GM12878 (cell line): Measurements from ENCODE around the gene MAD1L1. TPM values are rescaled to one million over a fixed set of nuclear protein-coding genes. Genes with fewer than 3 reads are reported as not detected.

Source experiments
- ATAC-seq: fragments of 200-7000 bp; cut with Tn5 transposase; 3 replicates; pipeline ENCODE4 v1.9.1; 2020; ENCODE audit warnings: mild to moderate bottlenecking, moderate library complexity
- BruUV-seq: library from RNA; stranded (reverse); fragments of 400-500 nt; replicated peaks from 2 replicates; lab custom pipeline; 2021; lab: Mats Ljungman, UMichigan
- CTCF ChIA-PET: fragments of 300-600 bp; sonication (Branson Sonifier 250); formaldehyde crosslinking; extraction: SDS; loops from one replicate; lab custom pipeline; 2021; ENCODE audit warnings: inconsistent platforms; lab: Yijun Ruan, JAX
- POLR2A ChIA-PET: fragments of 350-600 bp; formaldehyde crosslinking; extraction: SDS; loops from one replicate; lab custom pipeline; 2021; ENCODE audit warnings: inconsistent platforms; lab: Charles Lee
- RAD21 ChIA-PET: fragments of 300-600 bp; sonication (Branson Sonifier 250); formaldehyde crosslinking; loops from one replicate; lab custom pipeline; 2023; ENCODE audit warnings: antibody characterized with exemption; ENCODE audit not compliant: unreplicated experiment; lab: Charles Lee
- SMC1A ChIA-PET: fragments of 300-600 bp; sonication (Branson Sonifier 250); formaldehyde crosslinking; loops from one replicate; lab custom pipeline; 2023; ENCODE audit not compliant: unreplicated experiment, uncharacterized antibody; lab: Charles Lee
- DNase-seq: peaks from one replicate; pipeline ENCODE4 v3.0.0-alpha.2; 2011; ENCODE audit warnings: low read depth, low spot score
- FAIRE-seq: peaks from 3 replicates; lab custom pipeline; 2011; peaks lifted over from hg19 to GRCh38; lab: Jason Lieb, UNC
- H2AFZ ChIP-seq: 2 replicates; pipeline ENCODE4 v1.6.0; 2011; ENCODE audit warnings: low read depth, low read length, control low read depth; ENCODE audit not compliant: control insufficient read depth
- H3K27ac ChIP-seq: 2 replicates; pipeline ENCODE4 v1.5.1; 2011; ENCODE audit warnings: control low read depth; ENCODE audit not compliant: control insufficient read depth, insufficient read depth
- H3K27me3 ChIP-seq, 2 experiments: replicated peaks in 1 of 2; 2 replicates each; pipeline versions ENCODE4 v1.6.0 to v1.6.1; 2011; ENCODE audit warnings: low read length in 1 of 2; ENCODE audit not compliant: control insufficient read depth in 2 of 2, insufficient read depth in 2 of 2
- H3K36me3 ChIP-seq, 2 experiments: 2 replicates each; pipeline ENCODE4 v1.5.1; 2011; ENCODE audit warnings: low read length in 1 of 2; ENCODE audit not compliant: control insufficient read depth in 2 of 2, insufficient read depth in 2 of 2
- H3K4me1 ChIP-seq: 2 replicates; pipeline ENCODE4 v1.6.1; 2011; ENCODE audit warnings: mild to moderate bottlenecking, low read length, moderate library complexity, mixed read lengths; ENCODE audit not compliant: control insufficient read depth, insufficient read depth
- H3K4me2 ChIP-seq: 2 replicates; pipeline ENCODE4 v1.6.0; 2011; ENCODE audit warnings: control low read depth; ENCODE audit not compliant: control insufficient read depth, insufficient read depth
- H3K4me3 ChIP-seq: fragments of 200-600 bp; sonication (generic); 2 replicates; pipeline ENCODE4 v1.5.1; 2016
- H3K79me2 ChIP-seq: 2 replicates; pipeline ENCODE4 v1.6.0; 2011; ENCODE audit warnings: low read length; ENCODE audit not compliant: control insufficient read depth, insufficient read depth
- H3K9ac ChIP-seq: 2 replicates; pipeline ENCODE4 v1.8.0; 2011; ENCODE audit warnings: low read length, control low read depth, mixed read lengths; ENCODE audit not compliant: control insufficient read depth, insufficient read depth
- H3K9me3 ChIP-seq: replicated peaks from 3 replicates; pipeline ENCODE4 v1.5.1; 2011; ENCODE audit warnings: mild to moderate bottlenecking, low read length; ENCODE audit not compliant: control insufficient read depth, insufficient read depth
- H4K20me1 ChIP-seq: 2 replicates; pipeline ENCODE4 v1.6.0; 2011; ENCODE audit not compliant: control insufficient read depth, insufficient read depth
- CUX1 ChIP-seq: IDR thresholded peaks from 2 replicates; pipeline ENCODE4 v1.6.1; 2012; ENCODE audit warnings: improper control_type of control experiment, low read depth, low read length; ENCODE audit not compliant: insufficient replicate concordance
- ELK1 ChIP-seq: IDR thresholded peaks from 2 replicates; pipeline ENCODE4 v1.6.1; 2012; ENCODE audit warnings: low read depth, low read length, improper control_type of control experiment
- HDAC6 ChIP-seq: fragments of 200-600 bp; sonication (generic); IDR thresholded peaks from one replicate; pipeline ENCODE4 v1.8.0; 2017; ENCODE audit warnings: antibody characterized with exemption; ENCODE audit not compliant: unreplicated experiment
- POLR2AphosphoS5 ChIP-seq: IDR thresholded peaks from 2 replicates; pipeline ENCODE4 v1.6.1; 2011; ENCODE audit warnings: mild to moderate bottlenecking, low read length, inconsistent platforms
- RCOR1 ChIP-seq: conservative IDR thresholded peaks from 2 replicates; pipeline ENCODE4 v1.6.1; 2012; ENCODE audit warnings: low read depth, low read length, improper control_type of control experiment
- STAT3 ChIP-seq: IDR thresholded peaks from 2 replicates; pipeline ENCODE4 v1.6.1; 2011; ENCODE audit warnings: low read depth, low read length, improper control_type of control experiment
- WGBS: methylation state at CpG from one replicate; pipeline ENCODE4 v1.1.6; 2016; ENCODE audit warnings: low lambda C conversion rate; ENCODE audit not compliant: insufficient replicate concordance, insufficient coverage; ENCODE audit errors: missing lambda C conversion rate; 5-methylcytosine and 5-hydroxymethylcytosine counted together
- in situ Hi-C: fragments of 300-500 bp; cut with MboI; formaldehyde crosslinking; loops from 9 replicates; pipeline ENCODE4 v1.14.3; 2018; ENCODE audit warnings: mixed read lengths
- intact Hi-C: fragments of 100-400 bp; cut with micrococcal nuclease; formaldehyde crosslinking; loops from one replicate; pipeline ENCODE4 v1.14.2; 2022; ENCODE audit not compliant: unreplicated experiment
- polyA plus RNA-seq, 11 experiments: library from polyadenylated mRNA; depleted of rRNA in 4 of 11; unstranded in 6 of 11; stranded (reverse) in 5 of 11; fragments of >200 nt; fragmentation: Nextera tagmentation in 4 of 11; fragmentation: Illumina TruSeq in 1 of 11; extraction: Ambion mirVana in 4 of 11; extraction: Trizol in 1 of 11; gene quantifications; 1 replicate in 1 of 11; 2 replicates in 10 of 11; pipeline versions ENCODE4 v1.2.1 to v1.2.3, GENCODE V29; 2011 to 2016; ENCODE audit warnings: inconsistent platforms in 2 of 11, missing spikeins in 2 of 11, low read depth in 1 of 11
- total RNA-seq, 4 experiments: library from RNA; depleted of rRNA in 3 of 4; stranded (reverse); fragments of >200 nt in 3 of 4; fragmentation: Illumina TruSeq in 1 of 4; extraction: Trizol in 1 of 4; gene quantifications; 2 replicates each; pipeline versions ENCODE4 v1.2.1 to v1.2.3, GENCODE V29; 2013 to 2021

Gene MAD1L1
- total and polyA plus RNA-seq, 10 of the 15 experiments (the other 5 are each of a cell fraction or from before 2014, with no cell fraction given), result 2.2 to 76.8 (median 38.3) TPM

- RAD21 ChIA-PET, result no interaction called here
- no peak for ATAC-seq
- BruUV-seq, result no TSS peak
These were observed 377.6 kb downstream of the MAD1L1 start for GRCh38 chr7:1854866-1855724.

GRCh38 chr7:1853986-1854865 is 378.5 kb downstream of the MAD1L1 start:
- Histone ChIP-seq H3K4me1 (no peaks in the 10 kb centered on the region), H3K79me2 (no peaks in the 10 kb centered on the region), H3K4me3 (no peak overlapping the region), H3K27ac (no peak overlapping the region), H2AFZ (no peak overlapping the region), H3K9me3 (no peaks in the 10 kb centered on the region), H3K9ac (no peak overlapping the region), H4K20me1 (no peaks in the 10 kb centered on the region), H3K4me2 (no peak overlapping the region), H3K27me3 (no peaks in the 10 kb centered on the region), H3K36me3 (no peaks in the 10 kb centered on the region; a peak in 1 of 4 replicates)
- ChIA-PET CTCF (no interaction called here), RAD21 (no interaction called here), SMC1A (no interaction called here), POLR2A (no interaction called here)
- DNase-seq, result no peak
- intact Hi-C loops, result no loop called here
- FAIRE-seq, result no peak
- no peak for ATAC-seq
- in situ Hi-C loops, result no loop called here
- WGBS, result 79% methylated on average over 36 of the region's 38 CpGs
- no TSS peak for BruUV-seq
- no peak for TF ChIP-seq POLR2AphosphoS5
- no peak for TF ChIP-seq STAT3
- TF ChIP-seq ELK1, result no peak
- TF ChIP-seq CUX1, result no peak
- no peak for TF ChIP-seq RCOR1

More at GRCh38 chr7:1854866-1855724, 377.6 kb downstream of the MAD1L1 start:
- in situ Hi-C loops, result no loop called here
- no peaks in the 10 kb centered on the region for H4K20me1 ChIP-seq
- POLR2A ChIA-PET, result no interaction called here
- H3K4me1 ChIP-seq, result no peaks in the 10 kb centered on the region
- no peak overlapping the region for H3K9ac ChIP-seq
- H2AFZ ChIP-seq, result no peak overlapping the region
- no peaks in the 10 kb centered on the region for H3K27me3 ChIP-seq
- CTCF ChIA-PET, result interaction anchor here (0.6 kb wide), 1 partner anchor 107 kb away, joined by 3 read pairs; no protein-coding TSS in a partner anchor
- H3K4me2 ChIP-seq, result no peak overlapping the region
- H3K27ac ChIP-seq, result no peak overlapping the region
- SMC1A ChIA-PET, result no interaction called here
- DNase-seq (no peak), FAIRE-seq (no peak)
- intact Hi-C loops, result no loop called here
- no peaks in the 10 kb centered on the region for H3K79me2 ChIP-seq
- TF ChIP-seq HDAC6, result no peak
- WGBS, result 87% methylated on average over 34 of the region's 41 CpGs
- H3K9me3 ChIP-seq, result no peaks in the 10 kb centered on the region
- H3K4me3 ChIP-seq, result no peak overlapping the region
- H3K36me3 ChIP-seq, result no peaks in the 10 kb centered on the region; a peak in 1 of 4 replicates
